HG03066 (cell line): Measurements from ENCODE around the gene SYNE2.

Source experiments
- ATAC-seq: cut with Tn5 transposase; IDR thresholded peaks from one replicate; pipeline ENCODE4 v1.9.1; 2021; ENCODE audit warnings: low read depth; ENCODE audit not compliant: unreplicated experiment

The SYNE2 gene

DNA sequence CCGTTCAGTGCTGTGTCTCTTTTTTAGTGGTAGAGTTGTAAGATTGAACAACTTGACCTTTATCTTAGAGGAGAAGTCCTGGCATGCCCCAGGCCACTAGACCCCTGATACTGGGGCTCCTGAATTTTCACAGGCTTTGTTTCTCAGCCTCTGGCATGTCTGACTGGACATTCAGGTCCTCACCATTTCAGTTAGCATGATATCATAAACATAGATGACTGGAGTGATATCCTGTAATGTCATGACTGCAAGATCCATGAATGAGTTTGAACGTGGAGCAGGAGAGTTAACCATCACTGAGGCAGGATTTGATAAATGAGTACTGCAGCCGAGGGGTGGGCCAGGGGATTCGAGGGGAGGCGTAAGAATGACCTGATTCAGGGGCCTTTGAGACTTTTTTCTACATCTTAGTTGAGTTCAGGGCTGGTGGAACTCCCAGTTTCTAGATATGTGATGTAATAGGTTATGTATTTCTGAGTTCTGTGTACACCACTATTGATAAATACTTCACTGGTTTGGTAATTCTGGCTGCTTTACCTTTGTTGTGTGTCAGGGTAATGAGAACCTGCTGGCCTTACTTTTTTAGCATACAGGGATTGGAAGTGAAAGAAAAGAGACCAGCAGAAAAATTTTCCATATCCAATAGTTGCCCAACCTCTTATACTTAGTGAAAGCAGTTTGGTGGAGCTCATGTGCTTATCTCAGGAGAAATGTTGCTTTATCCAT lies 217.0 kb downstream of the SYNE2 start:
- no peak for ATAC-seq

DNA sequence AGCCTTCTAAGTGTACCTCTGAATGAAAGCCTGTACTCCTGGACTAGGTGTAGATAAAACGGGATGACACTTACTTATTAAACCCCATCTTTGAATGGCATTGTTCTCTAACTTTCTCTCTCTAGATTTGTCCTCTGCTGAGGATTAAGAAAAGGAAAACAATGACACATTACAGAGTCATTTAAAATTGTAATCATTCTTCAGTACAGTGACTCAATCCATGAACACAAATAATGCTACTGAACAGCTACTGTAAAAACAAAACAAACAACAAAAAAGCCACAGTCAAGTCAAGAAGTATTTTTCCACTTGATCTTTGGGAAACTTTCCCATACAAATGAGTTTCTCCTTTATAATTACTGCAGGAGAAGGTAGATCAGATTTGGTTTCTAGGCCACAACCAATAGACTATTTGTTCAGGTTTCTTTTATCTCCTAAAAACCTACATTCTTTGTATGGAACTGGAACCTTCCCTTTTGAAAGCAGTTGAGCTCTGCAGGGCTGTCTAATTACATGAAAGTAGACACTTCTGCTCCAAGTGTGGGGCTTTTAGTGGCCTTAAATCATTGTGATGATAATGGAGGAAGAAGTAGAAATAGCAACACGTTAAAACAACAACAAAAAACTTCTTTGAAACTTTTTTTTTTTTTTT lies 222.3 kb downstream of the SYNE2 start:
- no peak for ATAC-seq

DNA sequence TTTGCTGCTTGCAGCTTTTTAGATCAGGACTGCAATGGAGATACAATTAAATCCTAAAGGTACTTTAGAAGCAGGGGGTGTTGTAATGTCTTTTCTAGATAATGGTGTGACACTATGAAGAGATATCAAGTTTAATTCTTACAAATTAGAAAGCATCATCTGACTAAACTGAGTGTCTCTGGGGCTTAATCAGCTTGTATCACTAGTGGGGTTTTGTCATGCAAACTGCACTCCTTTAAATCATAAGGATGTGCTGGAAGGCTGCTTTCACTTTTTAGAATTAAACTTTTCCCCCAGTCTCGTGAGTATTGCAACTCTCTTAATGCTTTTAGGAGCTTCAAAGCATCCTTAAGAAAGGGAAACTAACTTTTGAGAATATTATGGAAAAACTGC lies 222.8 kb downstream of the SYNE2 start:
- no peak for ATAC-seq

GRCh38 chr14:64080452-64080851 lies 227.6 kb downstream of the SYNE2 start:
- no peak for ATAC-seq

DNA sequence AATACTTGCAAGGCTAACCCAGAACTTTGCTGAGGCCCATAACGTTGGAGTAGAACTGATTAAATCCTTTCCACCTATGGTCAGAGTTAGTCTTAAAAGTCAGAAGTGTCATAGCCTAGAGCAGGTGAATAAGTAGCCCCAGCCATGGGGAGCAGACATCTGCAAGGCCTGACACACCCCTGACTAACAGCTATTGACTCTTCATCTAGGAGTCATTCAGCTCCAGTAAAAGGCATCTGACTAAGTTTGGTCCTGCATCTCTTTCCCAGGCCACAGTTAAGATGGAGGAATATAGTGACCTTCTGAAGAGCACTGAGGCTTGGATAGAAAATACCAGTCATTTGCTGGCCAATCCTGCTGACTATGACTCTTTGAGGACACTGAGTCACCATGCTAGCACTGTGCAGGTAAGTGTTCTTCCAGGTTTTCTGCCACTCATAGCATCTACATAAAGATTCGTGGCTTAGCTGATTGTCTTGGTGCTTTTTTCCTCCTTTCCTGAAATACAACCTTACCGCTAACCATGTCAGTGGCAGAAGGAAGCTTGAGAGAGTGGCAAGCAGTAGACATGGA lies 228.5 kb downstream of the SYNE2 start:
- no peak for ATAC-seq

GRCh38 chr14:64082837-64083236 lies 230.0 kb downstream of the SYNE2 start:
- ATAC-seq: no peak

- no peak for ATAC-seq
Measured at GRCh38 chr14:64088647-64088964, 235.8 kb downstream of the SYNE2 start.

- ATAC-seq: no peak
Measured at GRCh38 chr14:64089920-64090319, 237.1 kb downstream of the SYNE2 start.

DNA sequence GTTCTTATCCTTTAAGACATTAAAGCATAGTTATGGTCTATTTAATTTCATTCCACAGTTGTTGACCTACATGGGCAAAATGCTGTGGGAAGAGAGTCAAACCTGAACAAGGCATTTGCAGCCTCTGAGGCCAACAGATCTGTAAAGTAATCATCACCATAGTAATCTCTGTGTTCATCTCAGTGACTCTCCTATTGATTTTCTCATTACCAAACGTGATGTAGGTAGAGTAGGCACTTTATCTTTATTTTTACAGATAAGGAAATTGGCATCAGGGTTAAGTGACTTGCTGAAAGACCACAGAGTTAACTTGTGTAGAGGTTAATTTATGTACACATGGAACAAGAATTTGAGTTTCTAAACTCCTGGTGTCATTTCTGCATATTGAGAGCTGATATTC lies 238.4 kb downstream of the SYNE2 start:
- no peak for ATAC-seq

DNA sequence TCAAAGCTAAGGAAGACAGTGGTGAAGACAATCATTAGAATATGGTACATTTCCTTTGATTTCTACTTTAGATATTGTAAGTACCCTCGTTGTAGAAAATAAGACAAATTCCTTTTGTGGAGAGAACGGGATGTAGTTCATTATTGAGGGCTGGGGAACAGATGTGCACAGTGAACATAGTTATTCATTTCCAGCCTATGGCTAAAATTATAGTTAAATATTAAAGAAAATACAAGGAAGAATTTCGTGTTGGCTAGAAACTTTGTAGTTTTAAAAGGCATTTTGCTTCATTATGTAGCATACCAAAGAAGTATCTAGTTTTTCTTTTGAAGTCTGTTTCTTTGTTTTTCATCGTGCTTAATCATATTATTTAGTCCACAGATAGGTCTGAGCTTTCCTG lies 239.5 kb downstream of the SYNE2 start:
- no peak for ATAC-seq

- no peak for ATAC-seq
Measured at GRCh38 chr14:64092940-64093339, 240.1 kb downstream of the SYNE2 start.

DNA sequence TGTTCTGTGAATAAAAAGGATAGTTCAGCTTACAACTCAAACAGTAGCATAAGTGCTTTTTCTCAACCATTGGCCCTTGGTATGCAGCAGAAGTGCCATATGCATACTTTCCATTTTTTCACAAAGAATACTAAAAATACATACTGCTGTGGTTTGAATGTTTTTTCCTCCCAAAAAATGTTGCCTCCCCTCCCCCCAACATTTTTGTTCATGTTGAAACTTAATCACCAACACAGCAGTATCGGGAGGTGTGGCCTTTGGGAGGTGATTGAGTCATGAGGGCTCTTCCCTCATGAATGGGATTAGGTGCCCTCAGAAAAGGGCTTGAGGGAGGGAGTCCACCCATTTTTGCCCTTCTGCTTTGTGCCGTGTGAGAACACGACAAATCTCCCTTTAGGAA lies 242.8 kb downstream of the SYNE2 start:
- no peak for ATAC-seq

DNA sequence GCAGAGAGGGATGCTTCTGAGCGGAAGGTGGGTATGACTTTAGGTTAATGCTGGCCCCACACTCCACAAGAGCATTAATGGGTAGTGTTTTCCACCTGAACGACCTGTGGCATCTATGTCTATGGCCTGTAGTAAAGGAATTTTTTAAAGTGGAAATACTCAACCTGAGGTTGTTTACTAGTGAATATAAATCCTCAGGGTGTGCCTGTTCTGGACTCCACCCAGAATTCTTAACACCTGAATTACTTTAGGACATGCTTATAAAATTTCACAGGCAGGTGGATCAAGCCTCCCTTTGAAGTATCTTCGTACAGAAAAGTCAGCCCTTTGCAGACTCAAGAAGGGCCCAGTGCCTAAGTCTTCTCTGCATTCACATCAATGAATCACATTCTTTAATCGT lies 245.3 kb downstream of the SYNE2 start:
- ATAC-seq: no peak

- ATAC-seq: no peak
Measured at GRCh38 chr14:64107438-64107837, 254.6 kb downstream of the SYNE2 start.

- ATAC-seq: no peak
Measured at GRCh38 chr14:64109819-64110554, 257.2 kb downstream of the SYNE2 start.

- no peak for ATAC-seq
Measured at GRCh38 chr14:64110802-64111201, 258.0 kb downstream of the SYNE2 start.

- ATAC-seq: no peak
Measured at GRCh38 chr14:64112867-64113678, 260.3 kb downstream of the SYNE2 start.

GRCh38 chr14:64114166-64114565 lies 261.4 kb downstream of the SYNE2 start:
- ATAC-seq: no peak

DNA sequence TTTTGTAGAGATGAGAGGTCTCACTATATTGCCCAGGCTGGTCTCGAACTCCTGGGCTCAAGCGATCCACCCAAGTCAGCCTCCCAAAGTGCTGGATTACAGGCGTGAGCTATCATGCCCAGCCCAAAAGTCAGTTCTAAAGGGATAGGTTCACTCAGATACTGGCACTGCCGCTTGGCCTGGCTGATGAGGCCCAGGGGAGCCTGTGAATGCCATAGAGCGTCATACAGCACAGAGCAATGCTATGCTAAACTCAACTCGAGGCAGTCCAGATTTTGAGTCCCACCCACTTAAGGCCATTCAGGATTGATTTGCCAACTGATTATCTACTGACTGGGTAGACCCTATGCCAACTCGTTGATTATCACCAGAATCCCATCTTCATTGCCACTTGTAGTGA lies 262.0 kb downstream of the SYNE2 start:
- ATAC-seq: no peak

- no peak for ATAC-seq
Measured at GRCh38 chr14:64115401-64115800, 262.6 kb downstream of the SYNE2 start.
